K562 (cell line): ENCODE data around the gene MESP1. TPM values are rescaled to one million over a fixed set of nuclear protein-coding genes. Genes with fewer than 3 reads are reported as not detected.
A peak's percentile ranks its signal among the peaks of the same experiment; 100 is the strongest.

Experiments
- DPF2 ChIP-seq: fragments of 450-650 bp; IDR thresholded peaks from 2 replicates; pipeline ENCODE4 v1.6.1; 2016
- FOXM1 ChIP-seq, 2 experiments: fragments of 450-650 bp in 1 of 2; sonication (generic) in 1 of 2; formaldehyde crosslinking in 1 of 2; IDR thresholded peaks; 2 replicates each; pipeline versions ENCODE4 v1.6.1 to v1.9.0; 2017 to 2022; ENCODE audit warnings: low read depth in 2 of 2, mild to moderate bottlenecking in 2 of 2, missing genetic modification reagents in 1 of 2, moderate library complexity in 1 of 2
- FOXP1 ChIP-seq: sonication (generic); formaldehyde crosslinking; IDR thresholded peaks from 2 replicates; pipeline ENCODE4 v1.8.0; 2022; ENCODE audit warnings: mild to moderate bottlenecking, missing genetic modification reagents
- MCM2 ChIP-seq: fragments of 450-650 bp; IDR thresholded peaks from 2 replicates; pipeline ENCODE4 v1.6.1; 2017; ENCODE audit warnings: low read depth, mild to moderate bottlenecking
- PCBP1 ChIP-seq: fragments of 200-400 bp; formaldehyde crosslinking; IDR thresholded peaks from 2 replicates; pipeline ENCODE4 v1.6.1; 2018; ENCODE audit warnings: mild to moderate bottlenecking, low read depth, low read length; ENCODE audit not compliant: poor library complexity, severe bottlenecking
- ZBTB12 ChIP-seq: fragments of 250-450 bp; sonication (Bioruptor Pico); IDR thresholded peaks from 2 replicates; pipeline ENCODE4 v1.4.0; 2020
- ZBTB9 ChIP-seq: fragments of 450-650 bp; formaldehyde crosslinking; IDR thresholded peaks from 2 replicates; pipeline ENCODE4 v1.4.0; 2020; ENCODE audit warnings: mild to moderate bottlenecking, moderate library complexity
- ZNF263 ChIP-seq: sonication (generic); formaldehyde crosslinking; IDR thresholded peaks from 2 replicates; pipeline ENCODE4 v1.8.0; 2022; ENCODE audit warnings: mild to moderate bottlenecking, missing genetic modification reagents, borderline replicate concordance
- ZNF318 ChIP-seq, 2 experiments: fragments of 450-650 bp; IDR thresholded peaks; 2 replicates each; pipeline ENCODE4 v1.6.1; 2016; ENCODE audit warnings: mild to moderate bottlenecking in 2 of 2, borderline replicate concordance in 1 of 2, low read depth in 1 of 2, moderate library complexity in 1 of 2
- ZNF436 ChIP-seq: fragments of 250-450, 450-650 bp; sonication (Bioruptor Pico); formaldehyde crosslinking; IDR thresholded peaks from 2 replicates; pipeline ENCODE4 v1.7.0; 2020; ENCODE audit warnings: mild to moderate bottlenecking
- polyA plus RNA-seq, 8 experiments: library from polyadenylated mRNA; depleted of rRNA in 4 of 8; stranded (reverse) in 5 of 8; unstranded in 3 of 8; fragments of >200 nt; fragmentation: Nextera tagmentation in 2 of 8; fragmentation: Illumina TruSeq in 1 of 8; extraction: Ambion mirVana in 2 of 8; extraction: Trizol in 1 of 8; gene quantifications; 2 replicates each; pipeline versions ENCODE4 v1.2.1 to v1.2.3, GENCODE V29; 2011 to 2014; ENCODE audit warnings: inconsistent platforms in 1 of 8, missing spikeins in 1 of 8
- total RNA-seq, 7 experiments: library from RNA; depleted of rRNA in 6 of 7; stranded (reverse); fragments of >200 nt in 6 of 7; fragmentation: Illumina TruSeq in 2 of 7; extraction: Trizol in 2 of 7; gene quantifications; 2 replicates each; pipeline versions ENCODE4 v1.2.1 to v1.2.3, GENCODE V29; 2011 to 2021; ENCODE audit warnings: low replicate concordance in 1 of 7
- TF ChIP-seq, protein P1 (sequence below), 2 experiments: IDR thresholded peaks; 2 replicates each; pipeline ENCODE4 v1.6.1; 2012; ENCODE audit warnings: improper control_type of control experiment in 2 of 2, low read depth in 2 of 2, low read length in 2 of 2, borderline replicate concordance in 1 of 2
- TF ChIP-seq, protein P2 (sequence below): fragments of 250-450 bp; sonication (Bioruptor Pico); IDR thresholded peaks from 2 replicates; pipeline ENCODE4 v1.8.0; 2022; ENCODE audit warnings: moderate library complexity, mild to moderate bottlenecking, inconsistent platforms

The MESP1 gene
- total and polyA plus RNA-seq, 9 of the 15 experiments (the other 6 are each of a cell fraction or from before 2014, with no cell fraction given) = 0.14 to 1.1 (median 0.36) TPM; not detected in 4

DNA sequence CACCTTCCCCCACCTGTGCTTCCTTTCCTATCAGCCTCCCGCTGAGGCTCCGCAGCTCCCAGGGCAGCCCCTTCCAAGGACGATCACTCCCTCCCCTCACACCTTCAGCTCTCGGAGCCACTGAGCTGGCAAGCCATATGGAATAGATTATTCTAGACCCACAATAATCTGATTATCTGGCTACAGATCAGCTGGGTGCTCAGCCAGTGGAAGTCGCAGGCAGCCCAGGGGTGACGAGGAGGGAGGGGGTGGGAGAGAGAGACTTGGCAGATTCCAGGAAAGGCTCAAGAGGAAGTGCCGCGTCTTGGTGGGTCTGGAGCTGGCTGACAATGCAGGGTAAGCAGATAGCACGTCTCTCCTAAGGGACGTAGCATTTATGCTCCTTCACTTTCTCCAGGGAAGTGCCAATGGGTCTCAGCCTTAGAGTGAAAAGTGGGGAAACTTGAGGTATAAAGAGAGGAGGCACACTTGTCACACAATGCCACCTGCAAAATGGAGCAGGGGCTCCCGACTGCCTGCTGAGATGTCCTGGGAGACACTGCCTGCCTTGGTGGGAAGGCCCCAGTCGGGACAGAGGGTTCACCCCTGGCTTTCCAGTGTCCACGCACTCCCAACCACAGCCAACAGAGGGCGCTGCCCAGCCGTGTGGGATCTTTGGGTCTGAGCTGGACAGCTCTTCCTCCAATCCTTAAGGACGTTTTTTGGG lies 9.4 kb upstream of the MESP1 start (continued):
- TF ChIP-seq, protein P1, sequence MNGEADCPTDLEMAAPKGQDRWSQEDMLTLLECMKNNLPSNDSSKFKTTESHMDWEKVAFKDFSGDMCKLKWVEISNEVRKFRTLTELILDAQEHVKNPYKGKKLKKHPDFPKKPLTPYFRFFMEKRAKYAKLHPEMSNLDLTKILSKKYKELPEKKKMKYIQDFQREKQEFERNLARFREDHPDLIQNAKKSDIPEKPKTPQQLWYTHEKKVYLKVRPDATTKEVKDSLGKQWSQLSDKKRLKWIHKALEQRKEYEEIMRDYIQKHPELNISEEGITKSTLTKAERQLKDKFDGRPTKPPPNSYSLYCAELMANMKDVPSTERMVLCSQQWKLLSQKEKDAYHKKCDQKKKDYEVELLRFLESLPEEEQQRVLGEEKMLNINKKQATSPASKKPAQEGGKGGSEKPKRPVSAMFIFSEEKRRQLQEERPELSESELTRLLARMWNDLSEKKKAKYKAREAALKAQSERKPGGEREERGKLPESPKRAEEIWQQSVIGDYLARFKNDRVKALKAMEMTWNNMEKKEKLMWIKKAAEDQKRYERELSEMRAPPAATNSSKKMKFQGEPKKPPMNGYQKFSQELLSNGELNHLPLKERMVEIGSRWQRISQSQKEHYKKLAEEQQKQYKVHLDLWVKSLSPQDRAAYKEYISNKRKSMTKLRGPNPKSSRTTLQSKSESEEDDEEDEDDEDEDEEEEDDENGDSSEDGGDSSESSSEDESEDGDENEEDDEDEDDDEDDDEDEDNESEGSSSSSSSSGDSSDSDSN (IDR thresholded peaks at IDR 0.05; ENCODE audit: borderline replicate concordance in 1 of 2, low read depth in 2 of 2, low read length in 2 of 2) = no peak
- TF ChIP-seq, protein P2, sequence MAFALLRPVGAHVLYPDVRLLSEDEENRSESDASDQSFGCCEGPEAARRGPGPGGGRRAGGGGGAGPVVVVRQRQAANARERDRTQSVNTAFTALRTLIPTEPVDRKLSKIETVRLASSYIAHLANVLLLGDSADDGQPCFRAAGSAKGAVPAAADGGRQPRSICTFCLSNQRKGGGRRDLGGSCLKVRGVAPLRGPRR (CRISPR knock-in tag) = no peak
- TF ChIP-seq PCBP1 (no peak), FOXP1 (CRISPR knock-in tag) (0 out of 2 replicates have a peak, but pooled peaks have one; percentile 37), ZNF436 (CRISPR knock-in tag) (no peak), ZNF263 (CRISPR knock-in tag) (no peak), MCM2 (no peak), FOXM1 (IDR thresholded peaks at IDR 0.05; ENCODE audit: low read depth) (no peak), FOXM1 (CRISPR knock-in tag; IDR thresholded peaks at IDR 0.05; ENCODE audit: low read depth) (no peak), ZBTB12 (CRISPR knock-in tag) (peak; percentile 18; the same call in 1 of the 2 replicates), DPF2 (no peak; the same call in 1 of the 2 replicates), ZNF318 (IDR thresholded peaks at IDR 0.05; ENCODE audit: borderline replicate concordance in 1 of 2, low read depth in 1 of 2) (no peak), ZBTB9 (CRISPR knock-in tag) (no peak)
